Glutamatergic neuron (in vitro differentiated cells): Measurements from ENCODE around the gene CRYBG3. TPM values are rescaled to one million over a fixed set of nuclear protein-coding genes. Genes with fewer than 3 reads are reported as not detected.

Experiments
- DNase-seq: peaks from one replicate; pipeline ENCODE4 v3.0.0; 2022
- H3K27ac Mint-ChIP-seq: one replicate; pipeline ENCODE4 v1.8.0; 2020; ENCODE audit warnings: mild to moderate bottlenecking, mixed read lengths, inconsistent platforms; ENCODE audit not compliant: unreplicated experiment
- H3K27me3 Mint-ChIP-seq: one replicate; pipeline ENCODE4 v1.8.0; 2020; ENCODE audit warnings: mild to moderate bottlenecking, moderate library complexity, mixed read lengths, inconsistent platforms; ENCODE audit not compliant: unreplicated experiment
- H3K36me3 Mint-ChIP-seq: one replicate; pipeline ENCODE4 v1.8.0; 2020; ENCODE audit warnings: mild to moderate bottlenecking, mixed read lengths, inconsistent platforms; ENCODE audit not compliant: unreplicated experiment
- H3K4me1 Mint-ChIP-seq: one replicate; pipeline ENCODE4 v1.8.0; 2020; ENCODE audit warnings: mild to moderate bottlenecking, low read depth, mixed read lengths, inconsistent platforms; ENCODE audit not compliant: unreplicated experiment
- H3K4me3 Mint-ChIP-seq: one replicate; pipeline ENCODE4 v1.8.0; 2020; ENCODE audit warnings: mild to moderate bottlenecking, mixed read lengths, inconsistent platforms; ENCODE audit not compliant: unreplicated experiment
- H3K9me3 Mint-ChIP-seq: one replicate; pipeline ENCODE4 v1.8.0; 2020; ENCODE audit warnings: mild to moderate bottlenecking, moderate library complexity, mixed read lengths, inconsistent platforms; ENCODE audit not compliant: unreplicated experiment
- total RNA-seq: library from RNA; stranded (reverse); fragmentation: NEBNext Ultra II Directional; extraction: Animal tissue kit (Norgen Biotek cat#: 25700); gene quantifications from one replicate; pipeline ENCODE4 v1.2.1, GENCODE V29; 2021; ENCODE audit not compliant: unreplicated experiment
- TF ChIP-seq, protein P1 (sequence below): fragments of 200-600 bp; sonication (generic); IDR thresholded peaks from one replicate; pipeline ENCODE4 v1.5.0; 2021; ENCODE audit not compliant: partially characterized antibody, unreplicated experiment

Gene CRYBG3
- total RNA-seq, 1 donor from 2014 or later: 89.5 TPM

- Mint-ChIP-seq H3K36me3 (no peaks in the 10 kb centered on the region), H3K4me3 (no peak overlapping the region), H3K27me3 (peaks cover 2% of the 10 kb centered on the region), H3K27ac (no peak overlapping the region), H3K4me1 (peaks cover 8% of the 10 kb centered on the region), H3K9me3 (no peaks in the 10 kb centered on the region)
- no peak for DNase-seq
- TF ChIP-seq, protein P1, sequence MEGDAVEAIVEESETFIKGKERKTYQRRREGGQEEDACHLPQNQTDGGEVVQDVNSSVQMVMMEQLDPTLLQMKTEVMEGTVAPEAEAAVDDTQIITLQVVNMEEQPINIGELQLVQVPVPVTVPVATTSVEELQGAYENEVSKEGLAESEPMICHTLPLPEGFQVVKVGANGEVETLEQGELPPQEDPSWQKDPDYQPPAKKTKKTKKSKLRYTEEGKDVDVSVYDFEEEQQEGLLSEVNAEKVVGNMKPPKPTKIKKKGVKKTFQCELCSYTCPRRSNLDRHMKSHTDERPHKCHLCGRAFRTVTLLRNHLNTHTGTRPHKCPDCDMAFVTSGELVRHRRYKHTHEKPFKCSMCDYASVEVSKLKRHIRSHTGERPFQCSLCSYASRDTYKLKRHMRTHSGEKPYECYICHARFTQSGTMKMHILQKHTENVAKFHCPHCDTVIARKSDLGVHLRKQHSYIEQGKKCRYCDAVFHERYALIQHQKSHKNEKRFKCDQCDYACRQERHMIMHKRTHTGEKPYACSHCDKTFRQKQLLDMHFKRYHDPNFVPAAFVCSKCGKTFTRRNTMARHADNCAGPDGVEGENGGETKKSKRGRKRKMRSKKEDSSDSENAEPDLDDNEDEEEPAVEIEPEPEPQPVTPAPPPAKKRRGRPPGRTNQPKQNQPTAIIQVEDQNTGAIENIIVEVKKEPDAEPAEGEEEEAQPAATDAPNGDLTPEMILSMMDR: no peak
Measured at GRCh38 chr3:97958796-97959195, 137.0 kb downstream of the CRYBG3 start.

DNA sequence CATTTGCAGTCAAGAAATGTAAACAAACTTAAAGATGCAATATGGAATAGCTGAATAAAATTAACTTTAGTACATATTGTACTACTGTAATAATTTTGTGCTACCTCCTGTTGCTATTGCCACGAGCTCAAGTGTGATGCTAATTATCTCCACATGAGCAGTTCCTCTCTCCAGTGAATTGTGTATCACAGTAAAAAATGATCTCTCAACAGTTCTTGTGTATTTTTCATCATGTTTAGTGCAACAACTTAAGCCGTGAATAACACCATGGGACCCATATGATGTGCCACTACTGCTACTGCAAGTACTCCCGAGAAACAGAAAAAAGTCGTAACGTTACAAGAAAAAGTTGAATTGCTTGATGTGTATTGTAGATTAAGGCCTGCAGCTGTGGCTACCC is 138.1 kb downstream of the CRYBG3 start:
- Mint-ChIP-seq H3K27ac (no peak overlapping the region), H3K27me3 (peaks cover 2% of the 10 kb centered on the region), H3K4me1 (peaks cover 8% of the 10 kb centered on the region), H3K36me3 (no peaks in the 10 kb centered on the region), H3K4me3 (no peak overlapping the region), H3K9me3 (no peaks in the 10 kb centered on the region)
- TF ChIP-seq, protein P1: no peak
- DNase-seq: no peak

DNA sequence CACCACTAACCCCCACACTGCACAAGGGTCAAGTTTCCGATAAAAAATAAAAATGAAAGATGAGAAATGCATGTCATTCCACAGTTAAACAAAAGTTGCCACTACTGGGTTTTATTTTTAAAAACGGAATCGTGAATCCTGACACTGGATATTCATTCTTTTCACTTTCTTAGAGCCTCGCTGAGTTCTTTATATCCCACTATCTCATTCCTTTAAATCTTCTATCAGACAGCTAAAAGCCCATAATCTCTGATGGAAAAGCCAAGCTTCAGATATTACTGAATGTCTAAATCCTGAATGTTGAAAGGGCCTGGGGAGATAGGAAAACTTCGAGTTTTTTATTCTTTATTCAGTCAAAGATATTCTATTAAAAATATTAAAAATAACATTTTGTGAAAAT is 138.7 kb downstream of the CRYBG3 start:
- no peaks in the 10 kb centered on the region for H3K36me3 Mint-ChIP-seq

DNA sequence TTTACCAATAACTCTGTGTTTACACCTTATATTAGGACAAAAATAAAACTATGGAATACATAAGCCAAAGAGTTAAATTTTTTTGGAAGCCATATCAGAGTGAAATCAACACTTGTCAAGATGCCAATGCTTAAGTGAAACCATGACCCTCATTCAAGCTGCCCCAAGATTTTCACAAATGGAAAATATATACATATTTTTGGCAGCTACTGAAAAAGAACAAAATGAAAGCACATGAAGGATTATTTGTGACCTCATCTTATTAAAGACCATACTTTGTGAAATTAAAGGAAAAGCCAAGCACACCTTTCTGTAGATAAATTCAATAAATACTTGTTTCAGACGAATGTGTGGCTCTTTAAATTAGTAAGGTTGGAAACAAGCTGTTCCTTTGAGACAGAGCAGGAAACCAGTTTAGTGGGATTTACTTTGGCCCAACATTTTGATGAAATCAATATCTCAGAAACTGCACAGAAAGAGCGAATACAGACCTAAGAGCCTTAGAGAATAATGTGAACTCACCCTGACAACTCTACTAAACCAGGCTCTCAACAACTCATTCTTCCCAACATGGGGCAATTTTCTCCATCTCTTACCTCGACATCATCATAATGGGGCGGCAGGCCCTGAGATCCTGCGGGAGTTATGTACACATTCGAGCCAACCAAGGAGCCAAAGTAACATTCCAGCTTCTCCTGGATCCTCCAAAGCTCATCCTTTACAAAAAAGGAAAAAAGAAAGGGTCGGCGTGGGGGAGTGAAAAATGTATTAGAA is 139.4 kb downstream of the CRYBG3 start:
- Mint-ChIP-seq H3K4me1 (peaks cover 8% of the 10 kb centered on the region), H3K27me3 (peaks cover 2% of the 10 kb centered on the region), H3K36me3 (no peaks in the 10 kb centered on the region), H3K4me3 (no peak overlapping the region), H3K27ac (no peak overlapping the region), H3K9me3 (no peaks in the 10 kb centered on the region)
- TF ChIP-seq, protein P1: no peak
- DNase-seq: no peak

More for the DNA sequence above, 138.7 kb downstream of the CRYBG3 start:
- Mint-ChIP-seq H3K9me3 (no peaks in the 10 kb centered on the region), H3K4me1 (peaks cover 8% of the 10 kb centered on the region), H3K4me3 (no peak overlapping the region), H3K27ac (no peak overlapping the region), H3K27me3 (peaks cover 2% of the 10 kb centered on the region)
- DNase-seq: no peak
- TF ChIP-seq, protein P1: no peak

DNA sequence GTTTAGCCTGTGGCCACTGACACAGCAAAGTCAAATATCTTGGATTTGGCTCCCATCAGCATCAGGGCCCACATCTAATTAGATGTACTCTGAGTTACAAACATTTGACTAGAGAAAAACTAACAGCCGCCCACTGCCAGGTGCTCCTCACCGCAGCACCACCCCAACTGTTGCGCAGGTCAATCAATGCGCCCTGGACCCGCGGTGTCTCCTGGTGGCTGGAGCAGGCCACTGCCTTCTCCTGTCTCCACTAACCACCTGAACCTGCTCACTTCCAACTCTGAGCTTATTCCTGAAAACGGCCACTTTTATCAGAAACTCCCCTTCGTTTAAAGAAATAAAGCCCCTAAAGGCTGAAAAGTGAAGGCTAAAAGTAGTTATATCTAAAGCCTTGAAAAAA is 146.2 kb downstream of the CRYBG3 start:
- no peak for DNase-seq
- peaks cover 6% of the 10 kb centered on the region for H3K9me3 Mint-ChIP-seq
- no peak overlapping the region for H3K27ac Mint-ChIP-seq
- H3K27me3 Mint-ChIP-seq: peaks cover 4% of the 10 kb centered on the region
- no peak overlapping the region for H3K4me3 Mint-ChIP-seq
- no peaks in the 10 kb centered on the region for H3K36me3 Mint-ChIP-seq
- peaks cover 28% of the 10 kb centered on the region for H3K4me1 Mint-ChIP-seq
- TF ChIP-seq, protein P1: no peak
